H1 (cell line): ENCODE results near the gene PLEKHG2. TPM values are rescaled to one million over a fixed set of nuclear protein-coding genes. Genes with fewer than 3 reads are reported as not detected.

Experiments
- CTCF ChIA-PET: fragments of 300-600 bp; sonication (Branson Sonifier 250); formaldehyde crosslinking; loops from one replicate; lab custom pipeline; 2021; ENCODE audit not compliant: partially characterized antibody; lab: Charles Lee
- POLR2A ChIA-PET: fragments of 300-600 bp; sonication (Branson Sonifier 250); formaldehyde crosslinking; loops from one replicate; lab custom pipeline; 2021; ENCODE audit warnings: inconsistent platforms; ENCODE audit not compliant: partially characterized antibody; lab: Charles Lee
- DNase-seq, 2 experiments: peaks; one replicate each; pipeline versions ENCODE4 v3.0.0 to v3.0.0-alpha.2; 2010 to 2022; ENCODE audit warnings: low spot score in 2 of 2, low read depth in 1 of 2, mixed read lengths in 1 of 2
- FAIRE-seq: peaks from 2 replicates; lab custom pipeline; 2011; peaks lifted over from hg19 to GRCh38; lab: Jason Lieb, UNC
- H2AFZ ChIP-seq: 2 replicates; pipeline ENCODE4 v1.8.1; 2012; ENCODE audit warnings: low read length, inconsistent platforms
- H2AK5ac ChIP-seq: 2 replicates; pipeline ENCODE4 v1.6.1; 2013; ENCODE audit warnings: low read depth, low read length
- H2BK120ac ChIP-seq: replicated peaks from 2 replicates; pipeline ENCODE3; 2013; ENCODE audit warnings: low read depth, low read length, inconsistent platforms
- H2BK12ac ChIP-seq: 2 replicates; pipeline ENCODE4 v1.6.1; 2013; ENCODE audit warnings: low read depth, low read length
- H2BK15ac ChIP-seq: 2 replicates; pipeline ENCODE4 v1.6.1; 2013; ENCODE audit warnings: low read length
- H2BK20ac ChIP-seq: 2 replicates; pipeline ENCODE4 v1.6.1; 2013; ENCODE audit warnings: low read length
- H2BK5ac ChIP-seq: 2 replicates; pipeline ENCODE4 v1.6.1; 2013; ENCODE audit warnings: low read depth, low read length
- H3K14ac ChIP-seq: 2 replicates; pipeline ENCODE4 v1.6.1; 2013; ENCODE audit warnings: inconsistent platforms; ENCODE audit not compliant: insufficient read length
- H3K18ac ChIP-seq: 2 replicates; pipeline ENCODE4 v1.6.1; 2013; ENCODE audit warnings: low read length; ENCODE audit errors: extremely low read depth
- H3K23ac ChIP-seq: 2 replicates; pipeline ENCODE4 v1.6.1; 2013; ENCODE audit warnings: inconsistent platforms; ENCODE audit not compliant: insufficient read length
- H3K23me2 ChIP-seq: 2 replicates; pipeline ENCODE4 v1.6.1; 2013; ENCODE audit warnings: low read depth, low read length
- H3K27ac ChIP-seq: 2 replicates; pipeline ENCODE4 v1.6.1; 2011; ENCODE audit warnings: low read depth, low read length, inconsistent platforms
- H3K27me3 ChIP-seq, 4 experiments: replicated peaks in 1 of 4; 1 replicate in 1 of 4; 2 replicates in 3 of 4; pipeline versions ENCODE4 v1.6.1 to v1.8.1; 2011 to 2013; ENCODE audit warnings: low read length in 3 of 4, mild to moderate bottlenecking in 3 of 4, inconsistent platforms in 2 of 4, mixed read lengths in 2 of 4, moderate library complexity in 1 of 4; ENCODE audit not compliant: control insufficient read depth in 3 of 4, insufficient read depth in 3 of 4; ENCODE audit errors: extremely low read depth in 1 of 4
- H3K36me3 ChIP-seq, 4 experiments: 2 replicates each; pipeline versions ENCODE4 v1.6.1 to v1.8.1; 2011 to 2013; ENCODE audit warnings: mild to moderate bottlenecking in 4 of 4, low read length in 3 of 4, moderate library complexity in 2 of 4, control low read depth in 1 of 4, inconsistent platforms in 1 of 4; ENCODE audit not compliant: insufficient read depth in 4 of 4, control insufficient read depth in 2 of 4
- H3K4ac ChIP-seq: replicated peaks from 2 replicates; pipeline ENCODE3; 2013; ENCODE audit warnings: low read length, low read depth, mixed read lengths, inconsistent platforms; ENCODE audit not compliant: insufficient read length
- H3K4me1 ChIP-seq, 4 experiments: replicated peaks in 1 of 4; 1 replicate in 1 of 4; 2 replicates in 3 of 4; pipeline versions ENCODE4 v1.6.1 to v1.8.1; 2011 to 2013; ENCODE audit warnings: low read length in 3 of 4, inconsistent platforms in 2 of 4, mixed read lengths in 1 of 4; ENCODE audit not compliant: insufficient read depth in 4 of 4, control insufficient read depth in 3 of 4
- H3K4me2 ChIP-seq, 2 experiments: 2 replicates each; pipeline versions ENCODE4 v1.6.1 to v1.8.1; 2011 to 2013; ENCODE audit warnings: low read depth in 2 of 2, low read length in 2 of 2, control low read depth in 1 of 2, inconsistent platforms in 1 of 2, mild to moderate bottlenecking in 1 of 2; ENCODE audit not compliant: insufficient read depth in 1 of 2
- H3K4me3 ChIP-seq, 4 experiments: fragments of 200-600, 300-600 bp in 1 of 4; sonication (generic), shearing (Covaris generic), sonication (Bioruptor Twin) in 1 of 4; 2 replicates each; pipeline versions ENCODE4 v1.5.1 to v1.8.1; 2011 to 2016; ENCODE audit warnings: low read length in 4 of 4, low read depth in 3 of 4, control low read depth in 2 of 4, inconsistent platforms in 2 of 4, mild to moderate bottlenecking in 2 of 4, mixed read lengths in 1 of 4, moderate library complexity in 1 of 4; ENCODE audit not compliant: insufficient read depth in 2 of 4; ENCODE audit errors: extremely low read depth in 1 of 4
- H3K56ac ChIP-seq: replicated peaks from 2 replicates; pipeline ENCODE3; 2013; ENCODE audit warnings: low read depth, mild to moderate bottlenecking, mixed read lengths, low read length, inconsistent platforms; ENCODE audit not compliant: insufficient read length
- H3K79me1 ChIP-seq: 2 replicates; pipeline ENCODE4 v1.6.1; 2013; ENCODE audit warnings: low read depth, low read length, control low read depth
- H3K79me2 ChIP-seq, 2 experiments: 2 replicates each; pipeline versions ENCODE4 v1.6.1 to v1.8.1; 2012 to 2013; ENCODE audit warnings: low read length in 2 of 2, mild to moderate bottlenecking in 2 of 2, inconsistent platforms in 1 of 2; ENCODE audit not compliant: insufficient read depth in 2 of 2, control insufficient read depth in 1 of 2
- H3K9ac ChIP-seq, 4 experiments: replicated peaks in 1 of 4; 1 replicate in 1 of 4; 2 replicates in 3 of 4; pipeline versions ENCODE4 v1.6.1 to v1.8.1; 2011 to 2013; ENCODE audit warnings: low read depth in 3 of 4, low read length in 3 of 4, control low read depth in 2 of 4, mild to moderate bottlenecking in 2 of 4, moderate library complexity in 2 of 4, inconsistent platforms in 1 of 4; ENCODE audit errors: extremely low read depth in 1 of 4
- H3K9me3 ChIP-seq, 2 experiments: 2 replicates each; pipeline versions ENCODE4 v1.6.1 to v1.8.1; 2012 to 2013; ENCODE audit warnings: mild to moderate bottlenecking in 2 of 2, moderate library complexity in 2 of 2, control low read depth in 1 of 2, inconsistent platforms in 1 of 2, low read depth in 1 of 2, low read length in 1 of 2, mixed read lengths in 1 of 2; ENCODE audit not compliant: insufficient read depth in 2 of 2
- H4K20me1 ChIP-seq, 2 experiments: replicated peaks in 1 of 2; 2 replicates each; pipeline versions ENCODE3 to v1.8.1; 2011 to 2013; ENCODE audit warnings: inconsistent platforms in 2 of 2, low read length in 2 of 2, mild to moderate bottlenecking in 1 of 2; ENCODE audit not compliant: insufficient read depth in 2 of 2, control insufficient read depth in 1 of 2
- H4K5ac ChIP-seq: 2 replicates; pipeline ENCODE4 v1.6.1; 2013; ENCODE audit warnings: low read length, low read depth, mixed read lengths, inconsistent platforms; ENCODE audit not compliant: insufficient read length
- H4K8ac ChIP-seq: 2 replicates; pipeline ENCODE4 v1.8.0; 2013; ENCODE audit warnings: mild to moderate bottlenecking, moderate library complexity, low read length, inconsistent platforms; ENCODE audit not compliant: insufficient read depth; ENCODE audit errors: extremely low read depth
- H4K91ac ChIP-seq: replicated peaks from 2 replicates; pipeline ENCODE3; 2013; ENCODE audit warnings: low read length, mixed read lengths, inconsistent platforms; ENCODE audit not compliant: insufficient read length
- BCL11A ChIP-seq, 2 experiments: IDR thresholded peaks; one replicate each; pipeline ENCODE4 v1.6.1; 2011; ENCODE audit warnings: low read depth in 2 of 2, low read length in 2 of 2, mild to moderate bottlenecking in 2 of 2
- CEBPB ChIP-seq: IDR thresholded peaks from 2 replicates; pipeline ENCODE4 v1.6.1; 2012; ENCODE audit warnings: low read depth, low read length
- NRF1 ChIP-seq: IDR thresholded peaks from 2 replicates; pipeline ENCODE4 v1.6.1; 2011; ENCODE audit warnings: mild to moderate bottlenecking, low read depth, low read length, improper control_type of control experiment
- WGBS, 2 experiments: shearing (Covaris generic) in 1 of 2; methylation state at CpG; one replicate each; pipeline versions ENCODE4 v1.1.6 to v1.1.7; 2013 to 2015; ENCODE audit warnings: low lambda C conversion rate in 2 of 2, mixed read lengths in 2 of 2, inconsistent platforms in 1 of 2, low coverage in 1 of 2, missing lambda C conversion rate in 1 of 2; ENCODE audit not compliant: insufficient replicate concordance in 2 of 2, insufficient coverage in 1 of 2, insufficient read length in 1 of 2; ENCODE audit errors: extremely low coverage in 1 of 2, missing lambda C conversion rate in 1 of 2; 5-methylcytosine and 5-hydroxymethylcytosine counted together
- polyA plus RNA-seq, 7 experiments: library from polyadenylated mRNA; depleted of rRNA in 3 of 7; stranded (reverse) in 5 of 7; unstranded in 2 of 7; fragments of >200 nt in 5 of 7; fragments of 200-250 nt in 2 of 7; gene quantifications; 1 replicate in 5 of 7; 2 replicates in 1 of 7; 4 replicates in 1 of 7; pipeline versions ENCODE4 v1.2.1 to v1.2.3, GENCODE V29; 2011 to 2013; ENCODE audit warnings: missing spikeins in 2 of 7, mixed read lengths in 2 of 7
- total RNA-seq: library from RNA; stranded (reverse); fragmentation: NEBNext Ultra II Directional; extraction: Animal tissue kit (Norgen Biotek cat#: 25700); gene quantifications from 2 replicates; pipeline ENCODE4 v1.2.1, GENCODE V29; 2021

PLEKHG2 gene
- total and polyA plus RNA-seq, 2 of the 8 experiments (the other 6 are each of a cell fraction or from before 2014, with no cell fraction given): 16.9 to 65.7 TPM

- Histone ChIP-seq H2AFZ (no peak overlapping the region), H3K23ac (no peak overlapping the region), H3K4me3 (no peak overlapping the region), H3K4ac (no peak overlapping the region), H4K91ac (no peak overlapping the region), H2AK5ac (no peak overlapping the region), H3K14ac (no peak overlapping the region)
- TF ChIP-seq CEBPB: no peak
- TF ChIP-seq BCL11A (IDR thresholded peaks at IDR 0.05; ENCODE audit: low read depth in 2 of 2, low read length in 2 of 2): no peak
- TF ChIP-seq NRF1: no peak
- TF ChIP-seq, all 59 proteins: peak for 0
- ChIA-PET POLR2A (interaction anchor here (0.6 to 4.3 kb wide), 11 partner anchors 8 to 52 kb away, joined by 3 to 20 read pairs (median 5); partner anchors contain the start of genes MED29, PAF1 and RPS16), CTCF (interaction anchor here (1.0 to 3.2 kb wide), 7 partner anchors 10 to 37 kb away, joined by 3 to 10 read pairs (median 4); no protein-coding TSS in a partner anchor)
- Histone ChIP-seq H3K4me1 (peaks cover 0 to 6% (median 0%) of the 10 kb centered on the region in 4 experiments; a peak in 2 of 7 replicates), H3K36me3 (peaks cover 29 to 81% (median 48%) of the 10 kb centered on the region in 4 experiments), H2BK15ac (no peak overlapping the region), H4K20me1 (peaks cover 0 to 8% of the 10 kb centered on the region in 2 experiments), H3K79me2 (no peaks in the 10 kb centered on the region), H3K79me1 (no peaks in the 10 kb centered on the region; the same call in 1 of the 2 replicates), H3K9ac (no peak overlapping the region), H3K23me2 (no peaks in the 10 kb centered on the region), H2BK12ac (no peak overlapping the region), H2BK120ac (no peak overlapping the region), H3K4me2 (no peak overlapping the region), H3K56ac (no peak overlapping the region), H4K5ac (no peak overlapping the region), H3K18ac (no peak overlapping the region), H3K27ac (no peak overlapping the region), H2BK20ac (no peak overlapping the region), H3K9me3 (no peaks in the 10 kb centered on the region), H4K8ac (peak overlapping the region; percentile 12; the same call in 1 of the 2 replicates), H2BK5ac (no peak overlapping the region), H3K27me3 (no peaks in the 10 kb centered on the region)
- no peak for DNase-seq
- no peak for FAIRE-seq
- WGBS, 2 experiments: 97% methylated on average over 16 of the region's 18 CpGs; no CpG with 5 or more reads in 1 of the 2 experiments
Measured at GRCh38 chr19:39382991-39383828, 29.3 kb upstream of the PLEKHG2 start.
